ENCODE results near the gene TMEM185B. TPM values are rescaled to one million over a fixed set of nuclear protein-coding genes. Genes with fewer than 3 reads are reported as not detected.

Gene TMEM185B
- total and polyA plus RNA-seq, 2 of the 4 experiments (the other 2 are of a cell fraction) = 17.7 to 26.1 TPM

DNA sequence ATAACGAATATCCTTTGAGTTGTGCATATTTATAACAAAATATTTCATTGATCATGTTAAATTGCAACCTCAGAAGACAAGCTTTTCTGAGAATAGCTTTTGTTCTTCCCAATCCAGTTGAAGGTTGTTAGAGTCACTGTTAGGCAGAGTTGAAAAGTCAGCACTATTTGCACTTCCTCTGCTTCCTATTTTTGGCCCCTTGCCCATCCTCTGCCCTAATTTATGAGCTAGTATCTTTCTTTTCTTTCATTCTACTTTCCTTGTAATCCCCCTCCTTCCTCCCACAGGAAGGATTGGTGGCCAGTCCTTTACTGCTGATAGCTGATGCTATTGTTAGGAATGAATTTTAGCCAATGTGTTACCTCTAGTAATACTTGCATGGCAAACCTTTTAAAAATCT, 34.3 kb upstream of the TMEM185B start:
- ChIA-PET POLR2A (ENCODE audit: unreplicated experiment) (no interaction called here), CTCF (no interaction called here)
- Histone ChIP-seq H3K4me1 (ENCODE audit: control insufficient read depth, insufficient read depth, low read length) (peaks cover 8% of the 10 kb centered on the region), H3K9ac (ENCODE audit: low read depth, low read length) (no peak overlapping the region), H3K4me3 (ENCODE audit: insufficient read depth, low read depth, low read length) (no peak overlapping the region), H3K14ac (replicated peaks; ENCODE audit: low read depth, low read length) (no peak overlapping the region), H3K56ac (ENCODE audit: extremely low read depth, insufficient read depth, low read length) (no peak overlapping the region), H4K91ac (ENCODE audit: insufficient read depth, low read depth, low read length) (no peak overlapping the region), H2BK5ac (ENCODE audit: low read depth, low read length, poor library complexity, severe bottlenecking) (no peak overlapping the region), H2AK9ac (replicated peaks; ENCODE audit: low read depth, low read length, poor library complexity) (no peak overlapping the region), H3K4ac (ENCODE audit: low read depth, low read length) (no peak overlapping the region), H4K8ac (ENCODE audit: low read depth in 2 of 2, low read length in 2 of 2) (no peak overlapping the region), H3K27ac (ENCODE audit: insufficient read depth, low read length) (no peak overlapping the region), H3K27me3 (ENCODE audit: control insufficient read depth, insufficient read depth, low read length) (no peaks in the 10 kb centered on the region), H2AFZ (replicated peaks; ENCODE audit: low read length, poor library complexity) (no peak overlapping the region), H3K9me1 (ENCODE audit: insufficient read depth, low read length) (peaks cover 25% of the 10 kb centered on the region), H3K18ac (ENCODE audit: low read depth, low read length) (no peak overlapping the region), H3K36me3 (ENCODE audit: control insufficient read depth, insufficient read depth, low read length) (no peaks in the 10 kb centered on the region), H2BK20ac (ENCODE audit: low read depth, low read length) (no peak overlapping the region), H3K23ac (ENCODE audit: low read depth, low read length) (no peak overlapping the region), H2AK5ac (ENCODE audit: low read depth, low read length) (no peak overlapping the region), H3K9me3 (ENCODE audit: control insufficient read depth, insufficient read depth, low read length) (peaks cover 5% of the 10 kb centered on the region), H2BK120ac (ENCODE audit: low read depth, low read length) (no peak overlapping the region), H4K5ac (ENCODE audit: low read depth, low read length) (no peak overlapping the region), H3K4me2 (ENCODE audit: low read depth, low read length) (no peak overlapping the region), H3K79me1 (ENCODE audit: low read depth in 1 of 2, low read length in 2 of 2) (peaks cover 27 to 76% of the 10 kb centered on the region in 2 experiments), H2BK15ac (ENCODE audit: low read depth, low read length) (no peak overlapping the region), H4K20me1 (ENCODE audit: insufficient read depth, low read length) (peaks cover 65% of the 10 kb centered on the region)
- dilution Hi-C loops (cut with HindIII; ENCODE audit: low sequenced_read_pairs, unreplicated experiment) (no loop called here), in situ Hi-C loops (cut with MboI; ENCODE audit: low sequenced_read_pairs) (no loop called here), intact Hi-C loops (cut with micrococcal nuclease) (no loop called here)
- no CpG with 5 or more reads among the region's 1 CpG for WGBS, 2 experiments (ENCODE audit: extremely low coverage in 2 of 2, insufficient read length in 1 of 2)
- TF ChIP-seq MAFK (IDR thresholded peaks at IDR 0.05; ENCODE audit: low read depth, low read length) = 0 out of 2 replicates have a peak, but pooled peaks have one; percentile 12
- TF ChIP-seq RAD21 (IDR thresholded peaks at IDR 0.05; ENCODE audit: low read length) = no peak
- BruUV-seq (replicated peaks) = no TSS peak
- no peak for ATAC-seq (ENCODE audit: low read depth)
- DNase-seq = no peak

Measured in IMR-90 (cell line).